ENCODE results near the gene CAPN7.

GRCh38 chr3:15185404-15185803, 20.6 kb upstream of the CAPN7 start:
- TF ChIP-seq POLR2A (IDR thresholded peaks at IDR 0.05) = no peak
- no peak for TF ChIP-seq POLR2AphosphoS5 (IDR thresholded peaks at IDR 0.05)
